Body of pancreas (tissue), 4 donors: Measurements from ENCODE around the gene RSL1D1.

Source experiments
- CTCF ChIP-seq, 7 experiments: fragments of 450-650 bp in 4 of 7; fragments of 200-600 bp in 3 of 7; sonication (generic) in 3 of 7; IDR thresholded peaks; one replicate each; pipeline ENCODE4 v1.5.1; 2016 to 2019; ENCODE audit warnings: antibody characterized with exemption in 7 of 7
- POLR2A ChIP-seq, 3 donors: fragments of 450-650 bp; IDR thresholded peaks; one replicate each; pipeline ENCODE4 v1.6.1; 2016; ENCODE audit warnings: antibody characterized with exemption in 3 of 3, mild to moderate bottlenecking in 2 of 3

- TF ChIP-seq CTCF (IDR thresholded peaks at IDR 0.05), result no peak
- TF ChIP-seq POLR2A (IDR thresholded peaks at IDR 0.05), result no peak
Measured at GRCh38 chr16:11869353-11870228, 18.2 kb upstream of the RSL1D1 start.
